IPS DF 6.9 (cell line): ENCODE results near the gene CDH20.

Experiments used
- DNase-seq: peaks from one replicate; pipeline ENCODE4 v3.0.0-alpha.2; 2013; ENCODE audit warnings: low read depth, low spot score
- H3K27ac ChIP-seq: one replicate; pipeline ENCODE4 v1.5.1; 2013; ENCODE audit warnings: low read length, control low read depth
- H3K27me3 ChIP-seq: 2 replicates; pipeline ENCODE4 v1.6.1; 2013; ENCODE audit warnings: mild to moderate bottlenecking, low read length; ENCODE audit not compliant: control insufficient read depth, insufficient read depth
- H3K36me3 ChIP-seq: 2 replicates; pipeline ENCODE4 v1.6.1; 2013; ENCODE audit warnings: low read length; ENCODE audit not compliant: control insufficient read depth, insufficient read depth
- H3K4me1 ChIP-seq: 2 replicates; pipeline ENCODE4 v1.6.1; 2013; ENCODE audit warnings: low read length; ENCODE audit not compliant: control insufficient read depth, insufficient read depth
- H3K4me3 ChIP-seq: 2 replicates; pipeline ENCODE4 v1.5.1; 2013; ENCODE audit warnings: mild to moderate bottlenecking, low read length
- H3K9me3 ChIP-seq: 2 replicates; pipeline ENCODE4 v1.6.1; 2013; ENCODE audit warnings: low read length, inconsistent platforms; ENCODE audit not compliant: control insufficient read depth, insufficient read depth
- whole genome bisulfite sequencing: extraction: QIAGEN DNeasy Blood & Tissue Kit; methylation state at CpG from one replicate; pipeline ENCODE4 v1.1.7; 2013; ENCODE audit warnings: mixed read lengths, missing lambda C conversion rate; ENCODE audit not compliant: insufficient read length, insufficient coverage; 5-methylcytosine and 5-hydroxymethylcytosine counted together

The CDH20 gene

GRCh38 chr18:61333271-61333745, at the start of gene CDH20:
Gene CDH20 (plus strand): TSS chr18:61333430.
- no peaks in the 10 kb centered on the region for H3K4me1 ChIP-seq
- no peaks in the 10 kb centered on the region for H3K36me3 ChIP-seq
- WGBS = no CpG with 5 or more reads among the region's 32 CpGs
- no peaks in the 10 kb centered on the region for H3K9me3 ChIP-seq
- no peak within 1 kb of the TSS for H3K27ac ChIP-seq
- H3K27me3 ChIP-seq = peaks cover 3% of the 10 kb centered on the region; the same call in 1 of the 2 replicates
- no peak for DNase-seq
- H3K4me3 ChIP-seq = peak within 1 kb of the TSS; percentile 60; the same call in 1 of the 2 replicates

DNA sequence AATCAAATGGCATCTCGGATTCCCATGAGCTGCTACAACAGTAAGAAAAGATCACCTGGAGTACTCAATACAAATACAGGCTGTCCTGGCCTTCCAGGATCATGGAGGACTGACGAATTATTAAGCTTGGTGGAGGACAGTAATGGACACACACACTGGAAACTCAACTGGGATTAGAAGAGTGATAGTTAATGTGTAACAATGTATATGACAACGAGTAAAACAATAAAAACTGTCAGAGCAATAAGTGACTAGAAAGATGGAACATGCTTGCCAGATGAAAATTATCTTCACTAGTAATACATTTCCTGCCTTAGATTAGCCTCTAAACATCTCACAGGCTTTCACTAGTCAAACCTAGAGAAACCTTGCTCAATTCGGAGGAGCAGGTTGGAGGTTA, 49.2 kb upstream of the CDH20 start:
- WGBS = no CpG with 5 or more reads among the region's 4 CpGs

DNA sequence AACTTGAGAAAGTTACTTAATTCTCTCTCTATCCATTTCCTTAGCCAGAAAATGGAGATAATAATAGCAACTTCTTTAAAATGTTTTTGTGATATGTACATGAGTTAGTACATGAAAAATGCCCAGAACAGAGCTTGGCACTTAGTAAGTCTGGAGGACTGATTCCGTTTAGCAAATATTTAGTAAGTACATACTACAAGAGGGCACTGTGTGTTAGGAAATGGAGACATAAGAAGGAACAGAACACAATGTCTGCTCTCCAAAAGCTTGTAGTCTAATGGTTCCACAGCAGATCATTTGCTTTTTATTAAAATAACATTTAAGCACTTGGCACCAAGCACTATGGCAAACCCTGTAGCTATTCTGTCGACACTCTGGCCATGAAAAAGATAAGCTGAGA, 47.5 kb upstream of the CDH20 start:
- Histone ChIP-seq H3K9me3 (no peaks in the 10 kb centered on the region), H3K27ac (no peak overlapping the region), H3K27me3 (no peaks in the 10 kb centered on the region), H3K4me1 (peaks cover 1% of the 10 kb centered on the region; the same call in 1 of the 2 replicates), H3K36me3 (no peaks in the 10 kb centered on the region), H3K4me3 (no peak overlapping the region)
- DNase-seq = no peak
- WGBS = no CpG with 5 or more reads among the region's 2 CpGs

More for the DNA sequence above, 49.2 kb upstream of the CDH20 start:
- H3K27ac ChIP-seq = no peak overlapping the region
- H3K4me1 ChIP-seq = peaks cover 1% of the 10 kb centered on the region; the same call in 1 of the 2 replicates
- DNase-seq = no peak
- no peaks in the 10 kb centered on the region for H3K36me3 ChIP-seq
- H3K9me3 ChIP-seq = no peaks in the 10 kb centered on the region
- no peak overlapping the region for H3K4me3 ChIP-seq
- H3K27me3 ChIP-seq = no peaks in the 10 kb centered on the region

- Histone ChIP-seq H3K4me3 (no peak overlapping the region), H3K27ac (no peak overlapping the region), H3K4me1 (peaks cover 1% of the 10 kb centered on the region; the same call in 1 of the 2 replicates), H3K27me3 (no peaks in the 10 kb centered on the region), H3K9me3 (no peaks in the 10 kb centered on the region), H3K36me3 (no peaks in the 10 kb centered on the region)
- DNase-seq = no peak
- WGBS = no CpG with 5 or more reads among the region's 4 CpGs
Measured at GRCh38 chr18:61286867-61287266, 46.4 kb upstream of the CDH20 start.

- Histone ChIP-seq H3K27me3 (no peaks in the 10 kb centered on the region), H3K27ac (no peak overlapping the region), H3K4me3 (no peak overlapping the region), H3K9me3 (no peaks in the 10 kb centered on the region), H3K36me3 (no peaks in the 10 kb centered on the region), H3K4me1 (peaks cover 1% of the 10 kb centered on the region; the same call in 1 of the 2 replicates)
- WGBS = no CpG with 5 or more reads among the region's 5 CpGs
- DNase-seq = no peak
Measured at GRCh38 chr18:61290616-61291015, 42.6 kb upstream of the CDH20 start.

GRCh38 chr18:61292280-61293035, 40.8 kb upstream of the CDH20 start:
- WGBS = no CpG with 5 or more reads among the region's 4 CpGs
- DNase-seq = no peak
- no peaks in the 10 kb centered on the region for H3K4me1 ChIP-seq

GRCh38 chr18:61295153-61295552, 38.1 kb upstream of the CDH20 start:
- WGBS = no CpG with 5 or more reads among the region's 1 CpG
- H3K4me3 ChIP-seq = no peak overlapping the region
- no peaks in the 10 kb centered on the region for H3K36me3 ChIP-seq
- H3K4me1 ChIP-seq = no peaks in the 10 kb centered on the region
- H3K27ac ChIP-seq = no peak overlapping the region
- no peak for DNase-seq
- H3K27me3 ChIP-seq = no peaks in the 10 kb centered on the region
- no peaks in the 10 kb centered on the region for H3K9me3 ChIP-seq

More at GRCh38 chr18:61292280-61293035, 40.8 kb upstream of the CDH20 start:
- Histone ChIP-seq H3K27me3 (no peaks in the 10 kb centered on the region), H3K36me3 (no peaks in the 10 kb centered on the region), H3K9me3 (no peaks in the 10 kb centered on the region), H3K4me3 (no peak overlapping the region), H3K27ac (no peak overlapping the region)

DNA sequence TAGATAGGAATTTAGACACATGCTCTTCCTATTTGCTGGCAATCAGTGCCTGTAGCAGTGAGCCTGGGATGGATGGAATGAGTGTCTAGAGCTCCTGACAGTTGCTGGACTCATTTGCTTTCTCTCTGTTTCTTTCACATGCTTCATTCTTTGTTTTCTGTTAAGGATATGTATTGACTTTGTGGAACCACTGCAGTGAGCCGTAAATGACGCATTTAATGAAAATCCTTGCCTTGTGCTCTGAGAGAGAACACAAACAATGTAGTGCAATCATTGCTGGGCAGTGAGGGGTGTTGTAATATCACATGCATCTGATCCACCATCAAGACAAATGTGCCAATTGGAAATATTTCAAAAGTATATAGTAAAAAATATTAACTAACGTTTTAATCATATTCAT, 25.2 kb upstream of the CDH20 start:
- no peak for DNase-seq
- Histone ChIP-seq H3K36me3 (no peaks in the 10 kb centered on the region), H3K9me3 (no peaks in the 10 kb centered on the region), H3K27me3 (no peaks in the 10 kb centered on the region), H3K4me3 (no peak overlapping the region), H3K27ac (no peak overlapping the region), H3K4me1 (no peaks in the 10 kb centered on the region)
- WGBS = no CpG with 5 or more reads among the region's 3 CpGs

- H3K27me3 ChIP-seq = no peaks in the 10 kb centered on the region
- no peak overlapping the region for H3K27ac ChIP-seq
- WGBS = no CpG with 5 or more reads among the region's 11 CpGs
- no peaks in the 10 kb centered on the region for H3K36me3 ChIP-seq
- H3K9me3 ChIP-seq = no peaks in the 10 kb centered on the region
- no peak for DNase-seq
- H3K4me1 ChIP-seq = no peaks in the 10 kb centered on the region
- no peak overlapping the region for H3K4me3 ChIP-seq
Measured at GRCh38 chr18:61308795-61309393, 24.3 kb upstream of the CDH20 start.

- Histone ChIP-seq H3K4me1 (no peaks in the 10 kb centered on the region), H3K9me3 (no peaks in the 10 kb centered on the region), H3K36me3 (no peaks in the 10 kb centered on the region), H3K27me3 (no peaks in the 10 kb centered on the region), H3K4me3 (no peak overlapping the region), H3K27ac (no peak overlapping the region)
- DNase-seq = no peak
- WGBS = no CpG with 5 or more reads among the region's 9 CpGs
Measured at GRCh38 chr18:61322265-61322873, 10.9 kb upstream of the CDH20 start.
